Measurements from ENCODE around the gene IER3. TPM values are rescaled to one million over a fixed set of nuclear protein-coding genes. Genes with fewer than 3 reads are reported as not detected.

IER3 gene
- total and polyA plus RNA-seq, 9 of the 15 experiments (the other 6 are each of a cell fraction or from before 2014, with no cell fraction given), result 1.5 to 30.0 (median 11.5) TPM

- peak; percentile 36; the same call in 1 of the 2 replicates for TF ChIP-seq TEAD4 (IDR thresholded peaks at IDR 0.05; ENCODE audit: low read length)
- TF ChIP-seq TEAD4 (CRISPR knock-in tag; IDR thresholded peaks at IDR 0.05; ENCODE audit: borderline replicate concordance), result no peak
- no peak for TF ChIP-seq ZNF23 (CRISPR knock-in tag; IDR thresholded peaks at IDR 0.05)
- no peak for TF ChIP-seq IRF1 (CRISPR knock-in tag; IDR thresholded peaks at IDR 0.05; ENCODE audit: borderline replicate concordance)
- TF ChIP-seq GABPB1 (CRISPR knock-in tag; IDR thresholded peaks at IDR 0.05), result no peak
- no peak for TF ChIP-seq TBP (optimal IDR thresholded peaks at IDR 0.05; ENCODE audit: low read depth, low read length)
- peak in 1 of 2 experiments; percentile 44 for TF ChIP-seq E2F6 (IDR thresholded peaks at IDR 0.05; ENCODE audit: borderline replicate concordance in 1 of 2, extremely low read depth in 1 of 2, insufficient read depth in 1 of 2, insufficient read length in 1 of 2, low read depth in 1 of 2, low read length in 1 of 2, poor library complexity in 1 of 2, severe bottlenecking in 1 of 2)
- no peak for TF ChIP-seq ETV1 (tag; conservative IDR thresholded peaks at IDR 0.05; ENCODE audit: low read depth)
- no peak for TF ChIP-seq ESRRA (IDR thresholded peaks at IDR 0.05; ENCODE audit: borderline replicate concordance, low read depth)
- TF ChIP-seq ZNF655 (CRISPR knock-in tag; IDR thresholded peaks at IDR 0.05), result no peak
- TF ChIP-seq THAP7 (CRISPR knock-in tag; IDR thresholded peaks at IDR 0.05), result no peak
- no peak for TF ChIP-seq ZNF384 (IDR thresholded peaks at IDR 0.05; ENCODE audit: low read depth, low read length)
- no peak for TF ChIP-seq PHF8 (IDR thresholded peaks at IDR 0.05; ENCODE audit: borderline replicate concordance, low read length)
- TF ChIP-seq ZNF583 (CRISPR knock-in tag; IDR thresholded peaks at IDR 0.05), result no peak
- no peak for TF ChIP-seq ELF2 (CRISPR knock-in tag; IDR thresholded peaks at IDR 0.05)
- TF ChIP-seq TFE3 (CRISPR knock-in tag; IDR thresholded peaks at IDR 0.05), result no peak
- 0 out of 2 replicates have a peak, but pooled peaks have one; percentile 36 for TF ChIP-seq SMAD3 (CRISPR knock-in tag; conservative IDR thresholded peaks at IDR 0.05)
- TF ChIP-seq OTX1 (CRISPR knock-in tag; IDR thresholded peaks at IDR 0.05), result peak; percentile 94
- no peak for TF ChIP-seq GATAD2A (IDR thresholded peaks at IDR 0.05)
- TF ChIP-seq ELF4 (CRISPR knock-in tag; IDR thresholded peaks at IDR 0.05), result peak; percentile 77; the same call in 1 of the 2 replicates
- no peak for TF ChIP-seq CREB3 (tag; conservative IDR thresholded peaks at IDR 0.05; ENCODE audit: low read depth)
- TF ChIP-seq U2AF1 (optimal IDR thresholded peaks at IDR 0.05; ENCODE audit: low read depth, low read length), result no peak
Measured at GRCh38 chr6:30724906-30725667, 19.3 kb downstream of the IER3 start (continued).
